ENCODE data around the gene TCF7L1. TPM values are rescaled to one million over a fixed set of nuclear protein-coding genes. Genes with fewer than 3 reads are reported as not detected.

Gene TCF7L1
- total RNA-seq, 2 donors from 2014 or later: 3.1 to 4.0 TPM

DNA sequence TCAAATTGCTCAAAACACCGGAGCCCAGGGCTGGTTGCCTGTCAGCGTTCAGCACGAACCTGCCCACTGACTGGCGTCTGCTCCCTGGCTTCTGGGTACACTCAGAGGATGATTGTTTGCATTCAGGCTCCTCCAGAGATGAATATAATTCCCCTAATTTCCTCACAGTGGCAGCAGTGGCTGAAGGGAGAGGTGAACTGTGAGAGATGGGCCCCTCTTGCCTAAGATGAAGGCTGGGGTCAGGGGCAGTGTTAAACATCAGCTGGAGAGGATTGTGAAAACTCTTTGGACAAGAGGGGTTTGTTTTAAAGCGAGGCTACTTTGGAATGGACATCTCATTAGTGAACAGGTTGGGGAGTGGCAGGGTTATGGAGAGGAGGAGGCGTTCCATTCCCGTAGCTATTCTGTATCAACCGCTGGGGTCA, 31.0 kb downstream of the TCF7L1 start:
- H3K4me1 ChIP-seq: peaks cover 0 to 62% of the 10 kb centered on the region in 2 donors
- TF ChIP-seq, protein P1, sequence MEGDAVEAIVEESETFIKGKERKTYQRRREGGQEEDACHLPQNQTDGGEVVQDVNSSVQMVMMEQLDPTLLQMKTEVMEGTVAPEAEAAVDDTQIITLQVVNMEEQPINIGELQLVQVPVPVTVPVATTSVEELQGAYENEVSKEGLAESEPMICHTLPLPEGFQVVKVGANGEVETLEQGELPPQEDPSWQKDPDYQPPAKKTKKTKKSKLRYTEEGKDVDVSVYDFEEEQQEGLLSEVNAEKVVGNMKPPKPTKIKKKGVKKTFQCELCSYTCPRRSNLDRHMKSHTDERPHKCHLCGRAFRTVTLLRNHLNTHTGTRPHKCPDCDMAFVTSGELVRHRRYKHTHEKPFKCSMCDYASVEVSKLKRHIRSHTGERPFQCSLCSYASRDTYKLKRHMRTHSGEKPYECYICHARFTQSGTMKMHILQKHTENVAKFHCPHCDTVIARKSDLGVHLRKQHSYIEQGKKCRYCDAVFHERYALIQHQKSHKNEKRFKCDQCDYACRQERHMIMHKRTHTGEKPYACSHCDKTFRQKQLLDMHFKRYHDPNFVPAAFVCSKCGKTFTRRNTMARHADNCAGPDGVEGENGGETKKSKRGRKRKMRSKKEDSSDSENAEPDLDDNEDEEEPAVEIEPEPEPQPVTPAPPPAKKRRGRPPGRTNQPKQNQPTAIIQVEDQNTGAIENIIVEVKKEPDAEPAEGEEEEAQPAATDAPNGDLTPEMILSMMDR (IDR thresholded peaks at IDR 0.05): peak in 1 of 2 donors; percentile 24
- H3K36me3 ChIP-seq: no peaks in the 10 kb centered on the region
- no peaks in the 10 kb centered on the region for H3K9me3 ChIP-seq
- no peak overlapping the region for H3K27ac ChIP-seq
- no peak overlapping the region for H3K4me3 ChIP-seq
- H3K27me3 ChIP-seq: no peaks in the 10 kb centered on the region
- no peak for DNase-seq (ENCODE audit: low spot score)

DNA sequence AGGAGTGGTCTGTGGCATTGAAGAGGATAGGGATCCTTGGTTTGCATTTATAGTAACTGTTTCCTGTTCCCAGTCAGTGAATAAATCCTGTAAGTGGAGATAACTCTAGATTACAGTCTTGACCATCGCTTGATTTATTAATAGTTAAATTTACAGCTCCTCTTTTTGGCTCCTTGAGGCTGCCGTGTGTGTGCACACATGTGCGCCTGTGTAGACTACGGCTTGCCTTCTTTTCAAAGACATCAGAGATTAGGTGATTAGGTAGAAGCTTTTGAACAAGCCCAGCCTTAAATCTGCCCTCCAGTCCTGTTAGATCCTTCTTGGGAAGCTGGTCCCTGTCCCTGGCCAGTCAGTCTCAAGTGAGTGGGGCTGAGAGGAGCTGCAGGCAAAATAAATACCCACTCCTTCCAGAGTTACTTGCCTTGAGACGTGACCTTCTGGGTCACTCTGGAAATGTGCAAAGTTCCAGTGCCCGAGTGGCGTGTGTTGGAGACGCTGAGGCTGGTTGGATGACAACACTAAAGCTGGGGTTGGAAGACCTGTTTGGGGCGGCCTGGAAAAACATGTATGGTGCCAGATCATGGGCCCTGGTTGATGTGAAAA, 32.0 kb downstream of the TCF7L1 start:
- Histone ChIP-seq H3K9me3 (no peaks in the 10 kb centered on the region), H3K27ac (no peak overlapping the region), H3K27me3 (no peaks in the 10 kb centered on the region), H3K4me3 (no peak overlapping the region), H3K4me1 (peaks cover 0 to 52% of the 10 kb centered on the region in 2 donors), H3K36me3 (no peaks in the 10 kb centered on the region)
- no peak for DNase-seq (ENCODE audit: low spot score)
- TF ChIP-seq, protein P1 (IDR thresholded peaks at IDR 0.05): no peak

DNA sequence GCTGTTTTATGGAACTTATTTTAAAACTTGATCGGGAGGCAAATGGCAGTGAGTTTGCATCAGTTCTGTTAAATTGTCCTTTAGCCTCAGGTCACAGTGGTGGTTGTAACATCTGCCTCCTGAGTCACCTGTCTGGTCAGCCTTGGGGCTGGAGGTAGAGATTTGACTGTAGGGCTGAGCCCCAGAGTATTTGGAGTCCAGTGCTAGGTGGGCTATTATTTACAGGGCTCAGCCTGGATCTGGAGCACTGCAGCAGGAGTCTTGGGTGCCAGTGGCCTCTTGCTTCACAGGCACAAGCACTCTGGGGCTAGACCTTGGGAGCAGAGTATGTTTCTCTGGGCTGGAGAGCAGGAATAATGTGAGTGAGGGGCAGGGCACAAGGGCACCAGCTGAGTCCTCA, 32.8 kb downstream of the TCF7L1 start:
- Histone ChIP-seq H3K4me1 (peaks cover 0 to 43% of the 10 kb centered on the region in 2 donors), H3K27me3 (no peaks in the 10 kb centered on the region), H3K36me3 (no peaks in the 10 kb centered on the region), H3K9me3 (no peaks in the 10 kb centered on the region), H3K4me3 (no peak overlapping the region), H3K27ac (no peak overlapping the region)
- TF ChIP-seq, protein P1 (IDR thresholded peaks at IDR 0.05): no peak
- DNase-seq (ENCODE audit: low spot score): no peak

DNA sequence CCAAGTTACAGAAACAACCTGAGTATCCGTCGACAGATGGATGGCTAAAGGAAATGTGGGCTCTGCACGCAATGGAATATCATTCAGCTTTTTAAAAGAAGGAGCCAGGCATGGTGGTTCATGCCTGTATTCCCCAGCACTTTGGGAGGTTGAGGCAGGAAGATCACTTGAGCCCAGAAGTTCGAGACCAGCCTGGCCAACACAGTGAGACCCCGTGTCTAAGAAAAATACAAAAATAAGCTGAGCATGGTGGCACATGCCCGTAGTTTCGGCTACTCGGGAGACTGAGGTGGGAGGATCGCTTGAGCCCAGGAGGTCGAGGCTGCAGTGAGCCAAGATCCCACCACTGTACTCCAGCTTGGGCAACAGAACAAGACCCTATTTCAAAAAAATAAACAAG, 34.3 kb downstream of the TCF7L1 start:
- Histone ChIP-seq H3K9me3 (no peaks in the 10 kb centered on the region), H3K27ac (no peak overlapping the region), H3K4me3 (no peak overlapping the region), H3K4me1 (peaks cover 0 to 29% of the 10 kb centered on the region in 2 donors), H3K36me3 (no peaks in the 10 kb centered on the region), H3K27me3 (no peaks in the 10 kb centered on the region)
- TF ChIP-seq, protein P1 (IDR thresholded peaks at IDR 0.05): no peak
- no peak for DNase-seq (ENCODE audit: low spot score)

DNA sequence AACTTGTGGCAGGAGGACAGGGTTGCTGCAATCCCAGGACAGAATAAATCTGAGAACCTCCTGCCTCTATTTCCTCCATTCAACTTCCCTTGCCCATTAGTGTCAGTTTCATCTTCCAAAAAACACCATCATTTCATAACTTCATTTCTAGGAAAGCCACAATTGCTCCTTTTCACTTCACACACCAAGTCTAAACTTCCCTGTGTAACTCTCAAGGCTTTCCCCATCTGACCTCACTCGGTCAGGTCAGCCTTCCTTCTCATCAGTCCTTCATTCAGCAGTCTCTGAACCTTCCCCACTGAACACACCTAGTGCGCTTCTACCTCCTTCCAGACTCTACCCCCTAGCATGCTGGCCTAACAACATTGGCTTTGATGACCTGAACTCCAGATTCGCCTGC, 35.8 kb downstream of the TCF7L1 start:
- Histone ChIP-seq H3K27ac (no peak overlapping the region), H3K4me3 (no peak overlapping the region), H3K36me3 (no peaks in the 10 kb centered on the region), H3K4me1 (peaks cover 0 to 20% of the 10 kb centered on the region in 2 donors), H3K9me3 (no peaks in the 10 kb centered on the region), H3K27me3 (no peaks in the 10 kb centered on the region)
- no peak for DNase-seq (ENCODE audit: low spot score)
- TF ChIP-seq, protein P1 (IDR thresholded peaks at IDR 0.05): no peak

DNA sequence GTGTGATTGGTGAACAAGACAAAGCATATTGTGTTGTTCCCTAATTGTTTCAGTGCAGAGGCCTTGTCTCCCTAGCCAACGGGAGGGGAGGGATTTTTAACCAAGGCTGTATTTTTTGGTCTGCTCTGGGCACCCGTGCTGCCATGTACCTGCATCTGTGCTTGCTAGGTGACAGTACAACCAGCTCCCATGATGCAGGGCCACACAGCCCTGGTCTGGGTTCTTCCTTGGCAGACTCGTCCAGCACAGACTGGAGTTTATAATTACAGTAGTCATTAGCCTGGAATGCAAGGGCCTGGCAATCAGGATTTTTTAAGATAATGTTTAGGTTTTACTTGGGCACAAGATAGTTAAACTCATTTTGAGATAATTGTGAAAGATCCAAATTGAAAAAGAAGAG, 36.4 kb downstream of the TCF7L1 start:
- TF ChIP-seq, protein P1 (IDR thresholded peaks at IDR 0.05): no peak
- DNase-seq (ENCODE audit: low spot score): no peak
- H3K4me3 ChIP-seq: no peak overlapping the region

More for the DNA sequence above, 36.4 kb downstream of the TCF7L1 start:
- H3K27me3 ChIP-seq: no peaks in the 10 kb centered on the region
- H3K27ac ChIP-seq: no peak overlapping the region
- H3K9me3 ChIP-seq: no peaks in the 10 kb centered on the region
- H3K36me3 ChIP-seq: no peaks in the 10 kb centered on the region
- peaks cover 0 to 22% of the 10 kb centered on the region in 2 donors for H3K4me1 ChIP-seq

Measured in right atrium auricular region (tissue), 2 donors.